ENCODE results near the gene GABRB2. TPM values are rescaled to one million over a fixed set of nuclear protein-coding genes. Genes with fewer than 3 reads are reported as not detected.

GABRB2 gene
- total RNA-seq, 2 experiments from 2014 or later: 1.4 to 5.1 TPM

- Histone ChIP-seq H3K4me3 (ENCODE audit: low read depth, low read length, poor library complexity, severe bottlenecking) (no peak overlapping the region), H3K79me2 (ENCODE audit: insufficient read depth, low read depth, low read length) (no peaks in the 10 kb centered on the region), H3K27ac (ENCODE audit: low read depth, low read length, poor library complexity, severe bottlenecking) (no peak overlapping the region), H3K4me1 (ENCODE audit: insufficient read depth, low read length, poor library complexity, severe bottlenecking) (no peaks in the 10 kb centered on the region), H3K9me3 (ENCODE audit: low read length) (no peaks in the 10 kb centered on the region), H3K9me2 (ENCODE audit: insufficient read depth, low read length) (no peaks in the 10 kb centered on the region), H3K4me2 (ENCODE audit: low read length) (no peak overlapping the region), H4K20me1 (ENCODE audit: insufficient read depth, low read length) (no peaks in the 10 kb centered on the region; the same call in 1 of the 2 replicates), H2AFZ (ENCODE audit: low read length) (no peak overlapping the region), H3K36me3 (ENCODE audit: insufficient read depth, low read length) (no peaks in the 10 kb centered on the region)
- no peak for DNase-seq (ENCODE audit: low spot score)
- CTCF ChIA-PET (ENCODE audit: unreplicated experiment): no interaction called here
- POLR2A ChIA-PET: interaction anchor here (1.8 kb wide), 1 partner anchor 12 kb away, joined by 5 read pairs; no protein-coding TSS in a partner anchor
- intact Hi-C loops (cut with micrococcal nuclease; ENCODE audit: unreplicated experiment): no loop called here
- TF ChIP-seq EZH2phosphoT487 (IDR thresholded peaks at IDR 0.05; ENCODE audit: borderline replicate concordance, low read depth, low read length) (no peak), CTCF (conservative IDR thresholded peaks at IDR 0.05; ENCODE audit: low read length) (no peak)
- BruUV-seq (replicated peaks): no TSS peak
These were observed 166.0 kb downstream of the GABRB2 start for GRCh38 chr5:161380486-161380885.

GRCh38 chr5:161378701-161379100, 167.8 kb downstream of the GABRB2 start:
- no peak overlapping the region for H3K4me3 ChIP-seq (ENCODE audit: low read depth, low read length, poor library complexity, severe bottlenecking)
- H4K20me1 ChIP-seq (ENCODE audit: insufficient read depth, low read length): no peaks in the 10 kb centered on the region; the same call in 1 of the 2 replicates
- BruUV-seq (replicated peaks): no TSS peak
- H3K79me2 ChIP-seq (ENCODE audit: insufficient read depth, low read depth, low read length): no peaks in the 10 kb centered on the region
- H2AFZ ChIP-seq (ENCODE audit: low read length): no peak overlapping the region
- POLR2A ChIA-PET: interaction anchor here (0.6 to 1.8 kb wide), 2 partner anchors 11 to 51 kb away, joined by 3 to 5 read pairs; no protein-coding TSS in a partner anchor
- no peak for DNase-seq (ENCODE audit: low spot score)
- H3K4me2 ChIP-seq (ENCODE audit: low read length): no peak overlapping the region
- intact Hi-C loops (cut with micrococcal nuclease; ENCODE audit: unreplicated experiment): no loop called here
- no peak overlapping the region for H3K27ac ChIP-seq (ENCODE audit: low read depth, low read length, poor library complexity, severe bottlenecking)
- H3K9me3 ChIP-seq (ENCODE audit: low read length): no peaks in the 10 kb centered on the region
- CTCF ChIA-PET (ENCODE audit: unreplicated experiment): no interaction called here
- no peaks in the 10 kb centered on the region for H3K36me3 ChIP-seq (ENCODE audit: insufficient read depth, low read length)
- no peaks in the 10 kb centered on the region for H3K4me1 ChIP-seq (ENCODE audit: insufficient read depth, low read length, poor library complexity, severe bottlenecking)
- TF ChIP-seq CTCF (conservative IDR thresholded peaks at IDR 0.05; ENCODE audit: low read length) (no peak), EZH2phosphoT487 (IDR thresholded peaks at IDR 0.05; ENCODE audit: borderline replicate concordance, low read depth, low read length) (no peak)
- H3K9me2 ChIP-seq (ENCODE audit: insufficient read depth, low read length): no peaks in the 10 kb centered on the region

- intact Hi-C loops (cut with micrococcal nuclease; ENCODE audit: unreplicated experiment): no loop called here
- ChIA-PET CTCF (ENCODE audit: unreplicated experiment) (no interaction called here), POLR2A (interaction anchor here (0.6 kb wide), 1 partner anchor 16 kb away, joined by 3 read pairs; no protein-coding TSS in a partner anchor)
- Histone ChIP-seq H3K27ac (ENCODE audit: low read depth, low read length, poor library complexity, severe bottlenecking) (no peak overlapping the region), H4K20me1 (ENCODE audit: insufficient read depth, low read length) (no peaks in the 10 kb centered on the region; the same call in 1 of the 2 replicates), H3K79me2 (ENCODE audit: insufficient read depth, low read depth, low read length) (no peaks in the 10 kb centered on the region), H3K4me2 (ENCODE audit: low read length) (no peak overlapping the region), H3K4me3 (ENCODE audit: low read depth, low read length, poor library complexity, severe bottlenecking) (no peak overlapping the region), H2AFZ (ENCODE audit: low read length) (no peak overlapping the region), H3K9me3 (ENCODE audit: low read length) (no peaks in the 10 kb centered on the region), H3K36me3 (ENCODE audit: insufficient read depth, low read length) (no peaks in the 10 kb centered on the region), H3K4me1 (ENCODE audit: insufficient read depth, low read length, poor library complexity, severe bottlenecking) (no peaks in the 10 kb centered on the region), H3K9me2 (ENCODE audit: insufficient read depth, low read length) (no peaks in the 10 kb centered on the region)
- no peak for TF ChIP-seq CTCF (conservative IDR thresholded peaks at IDR 0.05; ENCODE audit: low read length)
- TF ChIP-seq EZH2phosphoT487 (IDR thresholded peaks at IDR 0.05; ENCODE audit: borderline replicate concordance, low read depth, low read length): no peak
- no peak for DNase-seq (ENCODE audit: low spot score)
- no TSS peak for BruUV-seq (replicated peaks)
These were observed 170.5 kb downstream of the GABRB2 start for GRCh38 chr5:161376034-161376433.
